ENCODE data around the gene PPP2R5A.

PPP2R5A gene

GRCh38 chr1:212323066-212323465, 37.9 kb downstream of the PPP2R5A start:
- H3K79me2 ChIP-seq (ENCODE audit: insufficient read depth, low read length) = peaks cover 22% of the 10 kb centered on the region

DNA sequence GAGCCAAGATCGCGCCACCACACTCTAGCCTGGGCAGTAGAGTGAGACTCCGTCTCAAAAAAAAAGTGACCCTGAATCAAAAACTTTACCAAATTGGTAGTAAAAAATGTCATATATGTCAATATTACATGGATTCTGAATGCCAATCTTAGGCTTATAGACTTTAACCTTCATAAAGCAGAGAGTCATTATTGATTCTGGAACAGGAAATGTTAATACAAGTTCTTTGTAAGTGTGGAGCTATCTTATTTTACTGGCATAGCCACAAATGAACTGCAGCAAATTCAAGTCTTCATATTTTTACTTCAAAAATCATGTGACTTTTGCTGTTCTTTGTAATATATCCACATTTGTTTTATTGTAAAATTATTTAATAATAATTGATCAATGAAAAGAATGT, 41.3 kb downstream of the PPP2R5A start:
- Histone ChIP-seq H3K79me2 (ENCODE audit: insufficient read depth, low read length) (peaks cover 28% of the 10 kb centered on the region), H3K36me3 (ENCODE audit: insufficient read depth, low read length) (peaks cover 17% of the 10 kb centered on the region), H3K4me3 (ENCODE audit: low read depth, low read length, poor library complexity, severe bottlenecking) (no peak overlapping the region), H3K9me3 (ENCODE audit: low read length) (no peaks in the 10 kb centered on the region), H4K20me1 (ENCODE audit: insufficient read depth, low read length) (no peaks in the 10 kb centered on the region), H3F3A (ENCODE audit: insufficient read depth, low read length) (no peaks in the 10 kb centered on the region), H3K9ac (ENCODE audit: low read length) (no peak overlapping the region), H3K4me1 (ENCODE audit: insufficient read depth, low read length, severe bottlenecking) (no peaks in the 10 kb centered on the region), H3K27me3 (ENCODE audit: insufficient read depth, low read length) (no peaks in the 10 kb centered on the region), H3K9me2 (ENCODE audit: low read depth, low read length) (no peaks in the 10 kb centered on the region), H3K27ac (ENCODE audit: low read depth, low read length, poor library complexity, severe bottlenecking) (no peak overlapping the region), H2AFZ (ENCODE audit: low read length) (no peak overlapping the region), H3K4me2 (ENCODE audit: low read length) (no peak overlapping the region)
- no peak for TF ChIP-seq EZH2 (IDR thresholded peaks at IDR 0.05; ENCODE audit: borderline replicate concordance, low read length)
- TF ChIP-seq, protein P1, sequence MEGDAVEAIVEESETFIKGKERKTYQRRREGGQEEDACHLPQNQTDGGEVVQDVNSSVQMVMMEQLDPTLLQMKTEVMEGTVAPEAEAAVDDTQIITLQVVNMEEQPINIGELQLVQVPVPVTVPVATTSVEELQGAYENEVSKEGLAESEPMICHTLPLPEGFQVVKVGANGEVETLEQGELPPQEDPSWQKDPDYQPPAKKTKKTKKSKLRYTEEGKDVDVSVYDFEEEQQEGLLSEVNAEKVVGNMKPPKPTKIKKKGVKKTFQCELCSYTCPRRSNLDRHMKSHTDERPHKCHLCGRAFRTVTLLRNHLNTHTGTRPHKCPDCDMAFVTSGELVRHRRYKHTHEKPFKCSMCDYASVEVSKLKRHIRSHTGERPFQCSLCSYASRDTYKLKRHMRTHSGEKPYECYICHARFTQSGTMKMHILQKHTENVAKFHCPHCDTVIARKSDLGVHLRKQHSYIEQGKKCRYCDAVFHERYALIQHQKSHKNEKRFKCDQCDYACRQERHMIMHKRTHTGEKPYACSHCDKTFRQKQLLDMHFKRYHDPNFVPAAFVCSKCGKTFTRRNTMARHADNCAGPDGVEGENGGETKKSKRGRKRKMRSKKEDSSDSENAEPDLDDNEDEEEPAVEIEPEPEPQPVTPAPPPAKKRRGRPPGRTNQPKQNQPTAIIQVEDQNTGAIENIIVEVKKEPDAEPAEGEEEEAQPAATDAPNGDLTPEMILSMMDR (IDR thresholded peaks at IDR 0.05; ENCODE audit: low read length) = no peak

More at GRCh38 chr1:212323066-212323465, 37.9 kb downstream of the PPP2R5A start:
- TF ChIP-seq, protein P1 (IDR thresholded peaks at IDR 0.05; ENCODE audit: low read length) = no peak
- TF ChIP-seq EZH2 (IDR thresholded peaks at IDR 0.05; ENCODE audit: borderline replicate concordance, low read length) = no peak
- no peak overlapping the region for H3K4me3 ChIP-seq (ENCODE audit: low read depth, low read length, poor library complexity, severe bottlenecking)
- H3K9ac ChIP-seq (ENCODE audit: low read length) = no peak overlapping the region
- no peaks in the 10 kb centered on the region for H3K4me1 ChIP-seq (ENCODE audit: insufficient read depth, low read length, severe bottlenecking)
- no peaks in the 10 kb centered on the region for H3F3A ChIP-seq (ENCODE audit: insufficient read depth, low read length)
- H3K27me3 ChIP-seq (ENCODE audit: insufficient read depth, low read length) = no peaks in the 10 kb centered on the region
- H3K4me2 ChIP-seq (ENCODE audit: low read length) = no peak overlapping the region
- H2AFZ ChIP-seq (ENCODE audit: low read length) = no peak overlapping the region
- H3K36me3 ChIP-seq (ENCODE audit: insufficient read depth, low read length) = peaks cover 5% of the 10 kb centered on the region
- H3K27ac ChIP-seq (ENCODE audit: low read depth, low read length, poor library complexity, severe bottlenecking) = no peak overlapping the region
- H3K9me3 ChIP-seq (ENCODE audit: low read length) = no peaks in the 10 kb centered on the region
- H3K9me2 ChIP-seq (ENCODE audit: low read depth, low read length) = no peaks in the 10 kb centered on the region
- H4K20me1 ChIP-seq (ENCODE audit: insufficient read depth, low read length) = no peaks in the 10 kb centered on the region

- no peak for TF ChIP-seq EZH2 (IDR thresholded peaks at IDR 0.05; ENCODE audit: borderline replicate concordance, low read length)
- TF ChIP-seq, protein P1 (IDR thresholded peaks at IDR 0.05; ENCODE audit: low read length) = no peak
- H3K27ac ChIP-seq (ENCODE audit: low read depth, low read length, poor library complexity, severe bottlenecking) = no peak overlapping the region
- no peaks in the 10 kb centered on the region for H3K9me2 ChIP-seq (ENCODE audit: low read depth, low read length)
Measured at GRCh38 chr1:212328248-212328647, 43.0 kb downstream of the PPP2R5A start.

More at GRCh38 chr1:212328248-212328647, 43.0 kb downstream of the PPP2R5A start:
- H3K79me2 ChIP-seq (ENCODE audit: insufficient read depth, low read length) = peaks cover 25% of the 10 kb centered on the region
- no peaks in the 10 kb centered on the region for H3K9me3 ChIP-seq (ENCODE audit: low read length)
- H3K4me1 ChIP-seq (ENCODE audit: insufficient read depth, low read length, severe bottlenecking) = no peaks in the 10 kb centered on the region
- H3K27me3 ChIP-seq (ENCODE audit: insufficient read depth, low read length) = no peaks in the 10 kb centered on the region
- H3K4me2 ChIP-seq (ENCODE audit: low read length) = no peak overlapping the region
- H4K20me1 ChIP-seq (ENCODE audit: insufficient read depth, low read length) = no peaks in the 10 kb centered on the region
- H3K9ac ChIP-seq (ENCODE audit: low read length) = no peak overlapping the region
- H3F3A ChIP-seq (ENCODE audit: insufficient read depth, low read length) = no peaks in the 10 kb centered on the region
- peaks cover 32% of the 10 kb centered on the region for H3K36me3 ChIP-seq (ENCODE audit: insufficient read depth, low read length)
- no peak overlapping the region for H3K4me3 ChIP-seq (ENCODE audit: low read depth, low read length, poor library complexity, severe bottlenecking)
- no peak overlapping the region for H2AFZ ChIP-seq (ENCODE audit: low read length)
